ENCODE results near the gene AFF3.

DNA sequence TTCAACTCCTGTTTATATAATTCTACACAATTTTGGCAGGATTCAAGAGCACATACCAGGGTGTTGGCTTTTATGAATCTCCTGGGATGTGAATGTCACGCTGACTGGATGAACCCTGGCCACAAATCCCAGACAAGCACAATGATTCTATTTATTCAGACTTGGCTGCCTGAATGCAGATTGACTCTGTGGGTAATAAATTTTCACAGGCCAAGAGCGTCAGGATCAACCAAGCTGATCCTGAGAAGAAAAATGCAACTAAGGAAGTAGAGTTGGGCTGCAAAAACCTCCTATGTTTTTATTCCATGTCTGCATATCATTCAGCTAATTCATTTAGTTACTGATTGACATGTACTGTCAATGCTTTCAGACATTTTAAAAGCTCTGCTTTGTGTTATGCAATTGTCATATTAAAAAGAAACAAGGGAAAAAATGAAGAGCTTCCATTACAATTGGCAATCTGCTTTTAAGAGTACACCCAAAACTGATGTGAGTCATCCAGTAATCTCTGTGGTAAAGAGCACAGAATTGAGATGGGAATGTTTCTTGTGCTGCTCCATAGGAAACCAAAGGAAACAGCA is 479.5 kb downstream of the AFF3 start:
- TF ChIP-seq, protein P1, sequence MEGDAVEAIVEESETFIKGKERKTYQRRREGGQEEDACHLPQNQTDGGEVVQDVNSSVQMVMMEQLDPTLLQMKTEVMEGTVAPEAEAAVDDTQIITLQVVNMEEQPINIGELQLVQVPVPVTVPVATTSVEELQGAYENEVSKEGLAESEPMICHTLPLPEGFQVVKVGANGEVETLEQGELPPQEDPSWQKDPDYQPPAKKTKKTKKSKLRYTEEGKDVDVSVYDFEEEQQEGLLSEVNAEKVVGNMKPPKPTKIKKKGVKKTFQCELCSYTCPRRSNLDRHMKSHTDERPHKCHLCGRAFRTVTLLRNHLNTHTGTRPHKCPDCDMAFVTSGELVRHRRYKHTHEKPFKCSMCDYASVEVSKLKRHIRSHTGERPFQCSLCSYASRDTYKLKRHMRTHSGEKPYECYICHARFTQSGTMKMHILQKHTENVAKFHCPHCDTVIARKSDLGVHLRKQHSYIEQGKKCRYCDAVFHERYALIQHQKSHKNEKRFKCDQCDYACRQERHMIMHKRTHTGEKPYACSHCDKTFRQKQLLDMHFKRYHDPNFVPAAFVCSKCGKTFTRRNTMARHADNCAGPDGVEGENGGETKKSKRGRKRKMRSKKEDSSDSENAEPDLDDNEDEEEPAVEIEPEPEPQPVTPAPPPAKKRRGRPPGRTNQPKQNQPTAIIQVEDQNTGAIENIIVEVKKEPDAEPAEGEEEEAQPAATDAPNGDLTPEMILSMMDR (conservative IDR thresholded peaks at IDR 0.05), result no peak
- no peak for TF ChIP-seq EZH2 (IDR thresholded peaks at IDR 0.05; ENCODE audit: low read depth)

All from PC-9 (cell line).